K562 (cell line): ENCODE data around the gene PLA1A. TPM values are rescaled to one million over a fixed set of nuclear protein-coding genes. Genes with fewer than 3 reads are reported as not detected.

Experiments used
- CHD1 ChIP-seq: fragments of 200-600 bp; sonication (generic); IDR thresholded peaks from one replicate; pipeline ENCODE4 v1.6.1; 2012; ENCODE audit warnings: mild to moderate bottlenecking, moderate library complexity, low read length, inconsistent platforms
- CHD7 ChIP-seq: fragments of 200-600 bp; sonication (generic); IDR thresholded peaks from one replicate; pipeline ENCODE4 v1.6.1; 2012; ENCODE audit warnings: mild to moderate bottlenecking, low read depth, low read length, inconsistent platforms
- CREB1 ChIP-seq, 2 experiments: sonication (generic) in 1 of 2; formaldehyde crosslinking in 1 of 2; IDR thresholded peaks; 2 replicates each; pipeline versions ENCODE4 v1.6.1 to v1.8.0; 2012 to 2022; ENCODE audit warnings: inconsistent platforms in 1 of 2, mild to moderate bottlenecking in 1 of 2, missing genetic modification reagents in 1 of 2, moderate library complexity in 1 of 2
- EP400 ChIP-seq: fragments of 450-650 bp; IDR thresholded peaks from 2 replicates; pipeline ENCODE4 v1.6.1; 2017; ENCODE audit warnings: antibody characterized with exemption, mild to moderate bottlenecking, moderate library complexity
- ETV6 ChIP-seq, 3 experiments: fragments of 150-350 bp in 1 of 3; sonication (generic) in 1 of 3; formaldehyde crosslinking in 1 of 3; IDR thresholded peaks; 2 replicates each; pipeline versions ENCODE4 v1.6.1 to v1.8.0; 2014 to 2022; ENCODE audit warnings: borderline replicate concordance in 2 of 3, low read depth in 2 of 3, antibody characterized with exemption in 1 of 3, low read length in 1 of 3, mild to moderate bottlenecking in 1 of 3, missing genetic modification reagents in 1 of 3
- FOXA3 ChIP-seq, 2 experiments: fragments of 450-650 bp in 1 of 2; sonication (generic) in 1 of 2; formaldehyde crosslinking; IDR thresholded peaks in 1 of 2; conservative IDR thresholded peaks in 1 of 2; 2 replicates each; pipeline versions ENCODE4 v1.4.0 to v1.8.0; 2020 to 2022; ENCODE audit warnings: mild to moderate bottlenecking in 2 of 2, missing genetic modification reagents in 1 of 2
- HNRNPUL1 ChIP-seq: fragments of 200-400 bp; formaldehyde crosslinking; IDR thresholded peaks from 2 replicates; pipeline ENCODE4 v1.6.1; 2017; ENCODE audit warnings: low read length
- KDM4B ChIP-seq, 2 experiments: fragments of 450-650 bp in 1 of 2; sonication (generic) in 1 of 2; IDR thresholded peaks; 2 replicates each; pipeline ENCODE4 v1.6.1; 2016 to 2017; ENCODE audit warnings: borderline replicate concordance in 2 of 2, antibody characterized with exemption in 1 of 2, low read depth in 1 of 2, mild to moderate bottlenecking in 1 of 2
- NR2C1 ChIP-seq, 2 experiments: fragments of 450-650 bp; IDR thresholded peaks; 2 replicates each; pipeline ENCODE4 v1.6.1; 2017; ENCODE audit warnings: mild to moderate bottlenecking in 2 of 2, antibody characterized with exemption in 1 of 2, inconsistent platforms in 1 of 2, missing compliant biosample characterization in 1 of 2, missing genetic modification characterization in 1 of 2
- SIRT6 ChIP-seq: IDR thresholded peaks from one replicate; pipeline ENCODE4 v1.6.1; 2012; ENCODE audit warnings: low read depth, mild to moderate bottlenecking, control low read depth, inconsistent platforms, low read length, moderate library complexity
- ZNF124 ChIP-seq: sonication (generic); formaldehyde crosslinking; IDR thresholded peaks from 2 replicates; pipeline ENCODE4 v1.8.1; 2022; ENCODE audit warnings: missing genetic modification reagents
- ZNF695 ChIP-seq: fragments of 450-650 bp; formaldehyde crosslinking; IDR thresholded peaks from 2 replicates; pipeline ENCODE4 v1.4.0; 2020; ENCODE audit warnings: mild to moderate bottlenecking, moderate library complexity
- polyA plus RNA-seq, 8 experiments: library from polyadenylated mRNA; depleted of rRNA in 4 of 8; stranded (reverse) in 5 of 8; unstranded in 3 of 8; fragments of >200 nt; fragmentation: Nextera tagmentation in 2 of 8; fragmentation: Illumina TruSeq in 1 of 8; extraction: Ambion mirVana in 2 of 8; extraction: Trizol in 1 of 8; gene quantifications; 2 replicates each; pipeline versions ENCODE4 v1.2.1 to v1.2.3, GENCODE V29; 2011 to 2014; ENCODE audit warnings: inconsistent platforms in 1 of 8, missing spikeins in 1 of 8
- total RNA-seq, 7 experiments: library from RNA; depleted of rRNA in 6 of 7; stranded (reverse); fragments of >200 nt in 6 of 7; fragmentation: Illumina TruSeq in 2 of 7; extraction: Trizol in 2 of 7; gene quantifications; 2 replicates each; pipeline versions ENCODE4 v1.2.1 to v1.2.3, GENCODE V29; 2011 to 2021; ENCODE audit warnings: low replicate concordance in 1 of 7

Gene PLA1A
- total and polyA plus RNA-seq, 9 of the 15 experiments (the other 6 are each of a cell fraction or from before 2014, with no cell fraction given), result not detected

- TF ChIP-seq CHD7, result no peak
- peak; percentile 95 for TF ChIP-seq EP400
- no peak for TF ChIP-seq ZNF124 (CRISPR knock-in tag)
- peak in 1 of 2 experiments; percentile 70; a peak in 1 of 4 replicates for TF ChIP-seq FOXA3 (CRISPR knock-in tag; conservative IDR thresholded peaks at IDR 0.05 in 1 of 2, IDR thresholded peaks at IDR 0.05 in 1 of 2)
- TF ChIP-seq CHD1, result no peak
- TF ChIP-seq CREB1 (IDR thresholded peaks at IDR 0.05), result no peak
- no peak; the same call in 1 of the 2 replicates for TF ChIP-seq CREB1 (CRISPR knock-in tag; IDR thresholded peaks at IDR 0.05)
- TF ChIP-seq HNRNPUL1, result no peak
- no peak; a peak in 1 of 4 replicates for TF ChIP-seq KDM4B (IDR thresholded peaks at IDR 0.05; ENCODE audit: borderline replicate concordance in 2 of 2, low read depth in 1 of 2)
- no peak for TF ChIP-seq SIRT6
- no peak for TF ChIP-seq ZNF695 (CRISPR knock-in tag)
- peak; percentile 100 for TF ChIP-seq NR2C1 (IDR thresholded peaks at IDR 0.05)
- peak; percentile 100 for TF ChIP-seq NR2C1 (tag; IDR thresholded peaks at IDR 0.05)
- TF ChIP-seq ETV6 (IDR thresholded peaks at IDR 0.05; ENCODE audit: borderline replicate concordance in 1 of 2, low read depth in 2 of 2, low read length in 1 of 2), result no peak
- TF ChIP-seq ETV6 (CRISPR knock-in tag; IDR thresholded peaks at IDR 0.05; ENCODE audit: borderline replicate concordance), result no peak
Observed at GRCh38 chr3:119676771-119677640, 79.3 kb downstream of the PLA1A start, which contains the start of gene COX17 (continued).
